SK-N-SH (cell line): ENCODE data around the gene USP1. TPM values are rescaled to one million over a fixed set of nuclear protein-coding genes. Genes with fewer than 3 reads are reported as not detected.

Source experiments
- CTCF ChIA-PET: fragments of 300-600, 350-600 bp; formaldehyde crosslinking; extraction: SDS; loops from one replicate; lab custom pipeline; 2021; lab: Yijun Ruan, JAX
- POLR2A ChIA-PET: fragments of 350-600 bp; sonication (Branson Sonifier 250); formaldehyde crosslinking; extraction: SDS; loops from one replicate; lab custom pipeline; 2020; ENCODE audit warnings: antibody characterized with exemption, inconsistent platforms; lab: Yijun Ruan, JAX
- DNase-seq: peaks from one replicate; pipeline ENCODE4 v3.0.0; 2012
- H2AFZ ChIP-seq: fragments of 200-600 bp; sonication (generic); 2 replicates; pipeline ENCODE4 v1.8.1; 2016; ENCODE audit warnings: antibody characterized with exemption, mild to moderate bottlenecking, low read depth
- H3F3A ChIP-seq: fragments of 200-600 bp; sonication (generic); replicated peaks from 2 replicates; pipeline ENCODE3; 2016; ENCODE audit warnings: antibody characterized with exemption, mild to moderate bottlenecking; ENCODE audit not compliant: insufficient read depth
- H3K27ac ChIP-seq, 2 experiments: fragments of 200-500 bp in 1 of 2; fragments of 200-600 bp in 1 of 2; sonication (Bioruptor generic) in 1 of 2; sonication (generic), shearing (Covaris generic) in 1 of 2; 2 replicates each; pipeline versions ENCODE4 v1.5.1 to v1.6.1; 2014 to 2016; ENCODE audit warnings: low read depth in 2 of 2, inconsistent platforms in 1 of 2, low read length in 1 of 2, mild to moderate bottlenecking in 1 of 2, mixed read lengths in 1 of 2
- H3K27me3 ChIP-seq: fragments of 200-600 bp; sonication (generic), shearing (Covaris generic); 2 replicates; pipeline ENCODE4 v1.6.1; 2016; ENCODE audit warnings: mixed run types; ENCODE audit not compliant: insufficient read depth
- H3K36me3 ChIP-seq, 2 experiments: fragments of 200-500 bp in 1 of 2; fragments of 200-600 bp in 1 of 2; sonication (Bioruptor generic) in 1 of 2; sonication (generic) in 1 of 2; replicated peaks in 1 of 2; 2 replicates each; pipeline versions ENCODE3 to v1.5.1; 2014 to 2016; ENCODE audit warnings: low read length in 1 of 2, mild to moderate bottlenecking in 1 of 2; ENCODE audit not compliant: insufficient read depth in 2 of 2, control insufficient read depth in 1 of 2
- H3K4me1 ChIP-seq, 2 experiments: fragments of 200-500 bp in 1 of 2; fragments of 200-600 bp in 1 of 2; sonication (Bioruptor generic) in 1 of 2; sonication (generic), shearing (Covaris generic) in 1 of 2; 2 replicates each; pipeline versions ENCODE4 v1.5.1 to v1.6.1; 2014 to 2016; ENCODE audit warnings: low read depth in 1 of 2, low read length in 1 of 2, mixed run types in 1 of 2; ENCODE audit not compliant: insufficient read depth in 2 of 2, control insufficient read depth in 1 of 2
- H3K4me2 ChIP-seq: fragments of 200-600 bp; sonication (generic), shearing (Covaris generic); 2 replicates; pipeline ENCODE4 v1.6.1; 2017; ENCODE audit warnings: mixed run types
- H3K4me3 ChIP-seq, 2 experiments: fragments of 200-500 bp in 1 of 2; fragments of 200-600 bp in 1 of 2; sonication (Bioruptor generic) in 1 of 2; sonication (generic), shearing (Covaris generic) in 1 of 2; 2 replicates each; pipeline versions ENCODE4 v1.5.1 to v1.8.1; 2014 to 2016; ENCODE audit warnings: low read depth in 2 of 2, inconsistent platforms in 1 of 2, low read length in 1 of 2, mild to moderate bottlenecking in 1 of 2, mixed read lengths in 1 of 2, moderate library complexity in 1 of 2
- H3K79me2 ChIP-seq: fragments of 200-600 bp; sonication (generic); 2 replicates; pipeline ENCODE4 v1.8.1; 2017; ENCODE audit warnings: mild to moderate bottlenecking; ENCODE audit not compliant: insufficient read depth
- H3K9ac ChIP-seq: fragments of 200-600 bp; sonication (generic); 2 replicates; pipeline ENCODE4 v1.6.1; 2017; ENCODE audit warnings: mixed run types
- H3K9me2 ChIP-seq: fragments of 200-600 bp; sonication (generic); 2 replicates; pipeline ENCODE4 v1.6.1; 2017; ENCODE audit warnings: mixed run types
- H3K9me3 ChIP-seq: fragments of 200-600 bp; sonication (generic); 2 replicates; pipeline ENCODE4 v1.6.1; 2017; ENCODE audit warnings: mixed run types, mild to moderate bottlenecking, moderate library complexity
- H4K20me1 ChIP-seq: fragments of 200-600 bp; sonication (generic); 2 replicates; pipeline ENCODE4 v1.6.1; 2017; ENCODE audit warnings: mild to moderate bottlenecking, mixed run types; ENCODE audit not compliant: insufficient read depth
- CHD2 ChIP-seq: fragments of 150-350 bp; IDR thresholded peaks from 2 replicates; pipeline ENCODE4 v1.6.1; 2018; ENCODE audit warnings: low read length; ENCODE audit not compliant: partially characterized antibody
- CTCF ChIP-seq: fragments of 200-600 bp; sonication (generic); IDR thresholded peaks from 2 replicates; pipeline ENCODE4 v1.6.1; 2017; ENCODE audit warnings: antibody characterized with exemption, mild to moderate bottlenecking, moderate library complexity
- ELF1 ChIP-seq: IDR thresholded peaks from 2 replicates; pipeline ENCODE4 v1.4.0; 2012
- EP300 ChIP-seq, 2 experiments: IDR thresholded peaks; 2 replicates each; pipeline versions ENCODE4 v1.4.0 to v1.6.1; 2012; ENCODE audit warnings: borderline replicate concordance in 1 of 2, low read depth in 1 of 2, low read length in 1 of 2
- EZH2phosphoT487 ChIP-seq: fragments of 200-600 bp; sonication (generic); IDR thresholded peaks from 2 replicates; pipeline ENCODE4 v1.6.1; 2017; ENCODE audit warnings: low read depth, mixed run types, mild to moderate bottlenecking, antibody characterized with exemption, moderate library complexity, borderline replicate concordance
- FOSL2 ChIP-seq: IDR thresholded peaks from 2 replicates; pipeline ENCODE4 v1.4.0; 2012; ENCODE audit warnings: low read depth, mild to moderate bottlenecking, moderate library complexity, borderline replicate concordance
- FOXJ3 ChIP-seq: sonication (generic); formaldehyde crosslinking; IDR thresholded peaks from 2 replicates; pipeline ENCODE4 v1.5.1; 2020; ENCODE audit warnings: mild to moderate bottlenecking, missing genetic modification reagents
- FOXM1 ChIP-seq: IDR thresholded peaks from 2 replicates; pipeline ENCODE4 v1.4.0; 2012; ENCODE audit warnings: low read depth, mild to moderate bottlenecking
- JUND ChIP-seq: IDR thresholded peaks from 2 replicates; pipeline ENCODE4 v1.4.0; 2012
- MAX ChIP-seq: IDR thresholded peaks from 2 replicates; pipeline ENCODE4 v1.4.0; 2012; ENCODE audit warnings: low read depth
- MEF2A ChIP-seq: IDR thresholded peaks from 2 replicates; pipeline ENCODE4 v1.4.0; 2012; ENCODE audit warnings: low read depth, borderline replicate concordance
- MXI1 ChIP-seq: IDR thresholded peaks from 2 replicates; pipeline ENCODE4 v1.6.1; 2012; ENCODE audit warnings: mild to moderate bottlenecking, low read depth, low read length, improper control_type of control experiment
- NFIC ChIP-seq: IDR thresholded peaks from 2 replicates; pipeline ENCODE4 v1.4.0; 2012; ENCODE audit warnings: borderline replicate concordance
- NRF1 ChIP-seq: IDR thresholded peaks from 2 replicates; pipeline ENCODE4 v1.6.1; 2012; ENCODE audit warnings: low read depth, mild to moderate bottlenecking, low read length
- POLR2AphosphoS5 ChIP-seq: IDR thresholded peaks from 2 replicates; pipeline ENCODE4 v1.6.1; 2012; ENCODE audit warnings: low read depth, low read length
- RAD21 ChIP-seq: IDR thresholded peaks from 2 replicates; pipeline ENCODE4 v1.6.1; 2012; ENCODE audit warnings: mild to moderate bottlenecking, low read length
- RCOR1 ChIP-seq: fragments of 150-350 bp; IDR thresholded peaks from 2 replicates; pipeline ENCODE4 v1.6.1; 2017; ENCODE audit warnings: antibody characterized with exemption, low read length
- RFX5 ChIP-seq: IDR thresholded peaks from 2 replicates; pipeline ENCODE4 v1.6.1; 2012; ENCODE audit warnings: mild to moderate bottlenecking, improper control_type of control experiment, low read length
- SMC3 ChIP-seq: IDR thresholded peaks from 2 replicates; pipeline ENCODE4 v1.6.1; 2012; ENCODE audit warnings: low read depth, low read length, improper control_type of control experiment
- TAF1 ChIP-seq: IDR thresholded peaks from 2 replicates; pipeline ENCODE4 v1.6.1; 2012; ENCODE audit warnings: low read depth, mild to moderate bottlenecking, low read length, moderate library complexity, borderline replicate concordance
- TCF12 ChIP-seq: IDR thresholded peaks from 2 replicates; pipeline ENCODE4 v1.4.0; 2012
- TEAD4 ChIP-seq: IDR thresholded peaks from 2 replicates; pipeline ENCODE4 v1.4.0; 2012; ENCODE audit warnings: mild to moderate bottlenecking, borderline replicate concordance; ENCODE audit not compliant: insufficient read depth
- USF1 ChIP-seq: IDR thresholded peaks from 2 replicates; pipeline ENCODE4 v1.4.0; 2012; ENCODE audit warnings: low read depth, borderline replicate concordance
- WGBS: methylation state at CpG from one replicate; pipeline ENCODE4 v1.1.6; 2017; ENCODE audit warnings: low lambda C conversion rate; 5-methylcytosine and 5-hydroxymethylcytosine counted together
- polyA plus RNA-seq, 3 experiments: library from polyadenylated mRNA; depleted of rRNA; stranded (reverse); fragments of >200 nt; gene quantifications; 2 replicates each; pipeline ENCODE4 v1.2.3, GENCODE V29; 2012
- TF ChIP-seq, protein P1 (sequence below): fragments of 150-350 bp; IDR thresholded peaks from 2 replicates; pipeline ENCODE4 v1.6.1; 2016; ENCODE audit warnings: mild to moderate bottlenecking, low read depth, low read length
- TF ChIP-seq, protein P2 (sequence below): IDR thresholded peaks from 2 replicates; pipeline ENCODE4; 2012
- TF ChIP-seq, protein P3 (sequence below): fragments of 150-350 bp; IDR thresholded peaks from 2 replicates; pipeline ENCODE4 v1.6.1; 2017; ENCODE audit warnings: antibody characterized with exemption, low read length, low read depth, borderline replicate concordance

Gene USP1
- polyA plus RNA-seq (2012; rRNA removed): 3.9 and 4.3 TPM in 2 replicates
- polyA plus RNA-seq (2012; cell fraction: cytosol; rRNA removed): 6.5 and 8.3 TPM in 2 replicates
- polyA plus RNA-seq (2012; cell fraction: nucleus; rRNA removed): 3.0 and 3.3 TPM in 2 replicates

DNA sequence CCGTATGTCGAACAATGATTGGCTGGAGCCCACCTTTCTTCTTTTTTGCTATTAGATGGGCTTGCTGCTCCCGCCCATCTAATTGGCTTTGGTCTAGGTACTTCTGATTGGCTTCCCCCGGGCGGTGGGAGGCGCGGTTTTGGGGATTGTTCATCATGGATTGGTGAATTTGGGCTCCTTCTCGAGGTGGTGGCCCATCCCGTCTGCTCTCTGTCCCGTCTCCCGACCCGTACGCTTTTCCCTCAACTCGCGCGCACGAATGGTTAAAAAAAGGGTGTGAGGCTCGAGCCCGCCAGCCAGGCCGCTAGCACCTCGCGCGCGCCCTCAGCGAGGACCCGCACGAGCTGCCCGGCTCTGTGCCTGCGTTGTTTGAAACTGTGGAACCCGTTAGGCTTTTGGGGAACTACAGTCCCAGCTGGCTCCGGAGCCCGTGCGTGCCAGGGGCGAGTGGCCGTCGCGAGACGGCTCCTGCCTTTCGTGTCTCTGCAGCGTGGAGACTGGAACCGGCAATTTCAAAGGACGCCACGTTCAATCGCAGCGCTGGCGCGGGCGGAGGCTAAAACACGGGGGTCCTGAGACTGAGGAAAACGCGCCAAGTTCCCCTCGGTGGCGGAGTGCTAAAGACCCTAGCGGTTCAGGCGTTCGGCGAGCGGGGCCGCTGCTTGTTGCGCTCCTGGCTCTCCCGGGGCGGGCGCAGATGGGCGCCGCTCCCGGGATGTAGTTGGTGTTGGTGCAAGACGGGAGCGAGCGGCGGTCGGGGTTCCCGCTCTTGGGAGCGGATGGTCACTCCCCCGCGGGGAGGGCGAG lies at the start of gene USP1:
USP1 (plus strand) TSS at position 584 of the 807 bp plus-strand sequence. CDS start 2,819 bp downstream, outside the sequence.
- Histone ChIP-seq H2AFZ (peak within 1 kb of the TSS; percentile 88), H3K27ac (peak within 1 kb of the TSS; percentile 97 to 100)
- POLR2A ChIA-PET: interaction anchor here (0.6 to 1.7 kb wide), 10 partner anchors 9 to 694 kb away, joined by 3 to 6 read pairs (median 3); no protein-coding TSS in a partner anchor
- TF ChIP-seq CHD2 (peak; percentile 63), TEAD4 (0 out of 2 replicates have a peak, but pooled peaks have one; percentile 3), FOXJ3 (0 out of 2 replicates have a peak, but pooled peaks have one; percentile 21), SMC3 (no peak), ELF1 (peak; percentile 18), EZH2phosphoT487 (no peak), RAD21 (no peak), NRF1 (peak; percentile 23; the same call in 1 of the 2 replicates), TAF1 (peak; percentile 48; the same call in 1 of the 2 replicates), CTCF (no peak), RCOR1 (no peak), NFIC (0 out of 2 replicates have a peak, but pooled peaks have one; percentile 3), MXI1 (peak; percentile 59), MEF2A (no peak), TCF12 (no peak), POLR2AphosphoS5 (peak; percentile 78), EP300 (IDR thresholded peaks at IDR 0.05; ENCODE audit: borderline replicate concordance in 1 of 2, low read depth in 1 of 2, low read length in 1 of 2) (no peak; a peak in 1 of 4 replicates), USF1 (no peak), FOSL2 (no peak), RFX5 (no peak; the same call in 1 of the 2 replicates), JUND (no peak), MAX (peak; percentile 64), FOXM1 (no peak; the same call in 1 of the 2 replicates)
- TF ChIP-seq, protein P1, sequence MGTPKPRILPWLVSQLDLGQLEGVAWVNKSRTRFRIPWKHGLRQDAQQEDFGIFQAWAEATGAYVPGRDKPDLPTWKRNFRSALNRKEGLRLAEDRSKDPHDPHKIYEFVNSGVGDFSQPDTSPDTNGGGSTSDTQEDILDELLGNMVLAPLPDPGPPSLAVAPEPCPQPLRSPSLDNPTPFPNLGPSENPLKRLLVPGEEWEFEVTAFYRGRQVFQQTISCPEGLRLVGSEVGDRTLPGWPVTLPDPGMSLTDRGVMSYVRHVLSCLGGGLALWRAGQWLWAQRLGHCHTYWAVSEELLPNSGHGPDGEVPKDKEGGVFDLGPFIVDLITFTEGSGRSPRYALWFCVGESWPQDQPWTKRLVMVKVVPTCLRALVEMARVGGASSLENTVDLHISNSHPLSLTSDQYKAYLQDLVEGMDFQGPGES: peak; percentile 61
- TF ChIP-seq, protein P2, sequence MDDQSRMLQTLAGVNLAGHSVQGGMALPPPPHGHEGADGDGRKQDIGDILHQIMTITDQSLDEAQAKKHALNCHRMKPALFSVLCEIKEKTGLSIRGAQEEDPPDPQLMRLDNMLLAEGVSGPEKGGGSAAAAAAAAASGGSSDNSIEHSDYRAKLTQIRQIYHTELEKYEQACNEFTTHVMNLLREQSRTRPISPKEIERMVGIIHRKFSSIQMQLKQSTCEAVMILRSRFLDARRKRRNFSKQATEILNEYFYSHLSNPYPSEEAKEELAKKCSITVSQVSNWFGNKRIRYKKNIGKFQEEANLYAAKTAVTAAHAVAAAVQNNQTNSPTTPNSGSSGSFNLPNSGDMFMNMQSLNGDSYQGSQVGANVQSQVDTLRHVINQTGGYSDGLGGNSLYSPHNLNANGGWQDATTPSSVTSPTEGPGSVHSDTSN: peak; percentile 41; the same call in 1 of the 2 replicates
- TF ChIP-seq, protein P3, sequence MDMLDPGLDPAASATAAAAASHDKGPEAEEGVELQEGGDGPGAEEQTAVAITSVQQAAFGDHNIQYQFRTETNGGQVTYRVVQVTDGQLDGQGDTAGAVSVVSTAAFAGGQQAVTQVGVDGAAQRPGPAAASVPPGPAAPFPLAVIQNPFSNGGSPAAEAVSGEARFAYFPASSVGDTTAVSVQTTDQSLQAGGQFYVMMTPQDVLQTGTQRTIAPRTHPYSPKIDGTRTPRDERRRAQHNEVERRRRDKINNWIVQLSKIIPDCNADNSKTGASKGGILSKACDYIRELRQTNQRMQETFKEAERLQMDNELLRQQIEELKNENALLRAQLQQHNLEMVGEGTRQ: no peak

More for the DNA sequence above, at the start of gene USP1:
- H3K9me3 ChIP-seq: no peaks in the 10 kb centered on the region
- H3K4me2 ChIP-seq: peak within 1 kb of the TSS; percentile 88
- H3K36me3 ChIP-seq: peaks cover 12 to 18% of the 10 kb centered on the region in 2 experiments
- H3K4me1 ChIP-seq: peaks cover 3 to 13% of the 10 kb centered on the region in 2 experiments; a peak in 3 of 4 replicates
- 1% methylated on average over 48 of the region's 76 CpGs for WGBS
- H3K79me2 ChIP-seq: peaks cover 48% of the 10 kb centered on the region
- H3K9ac ChIP-seq: peak within 1 kb of the TSS; percentile 99
- no peaks in the 10 kb centered on the region for H3K9me2 ChIP-seq
- H3K4me3 ChIP-seq: peak within 1 kb of the TSS; percentile 94 to 96
- DNase-seq: peak; percentile 95
- CTCF ChIA-PET: interaction anchor here (0.8 to 2.1 kb wide), 8 partner anchors 10 to 354 kb away, joined by 3 to 11 read pairs (median 4); no protein-coding TSS in a partner anchor
- H3K27me3 ChIP-seq: no peaks in the 10 kb centered on the region
- peaks cover 21% of the 10 kb centered on the region; the same call in 1 of the 2 replicates for H4K20me1 ChIP-seq
- peaks cover 23% of the 10 kb centered on the region for H3F3A ChIP-seq
